IMR-90 (cell line): ENCODE measurements around the gene HLA-F. TPM values are rescaled to one million over a fixed set of nuclear protein-coding genes. Genes with fewer than 3 reads are reported as not detected.

Experiments
- ATAC-seq: fragments of 200-7000 bp; cut with Tn5 transposase; 2 replicates; pipeline ENCODE4 v1.9.1; 2020; ENCODE audit warnings: low read depth, mild to moderate bottlenecking, moderate library complexity
- BruUV-seq: library from RNA; stranded (reverse); fragments of 400-500 nt; replicated peaks from 2 replicates; lab custom pipeline; 2021; lab: Mats Ljungman, UMichigan
- CTCF ChIA-PET: fragments of 300-600 bp; formaldehyde crosslinking; extraction: SDS; loops from one replicate; lab custom pipeline; 2021; ENCODE audit warnings: antibody characterized with exemption; lab: Yijun Ruan, JAX
- POLR2A ChIA-PET: fragments of 300-600 bp; sonication (Branson Sonifier 250); formaldehyde crosslinking; loops from one replicate; lab custom pipeline; 2022; ENCODE audit warnings: antibody characterized with exemption; ENCODE audit not compliant: unreplicated experiment; lab: Charles Lee
- DNase-seq: peaks from one replicate; pipeline ENCODE4 v3.0.0; 2013
- H2AFZ ChIP-seq: replicated peaks from 2 replicates; pipeline ENCODE3; 2013; ENCODE audit warnings: low read length, mild to moderate bottlenecking; ENCODE audit not compliant: poor library complexity
- H2AK5ac ChIP-seq: 2 replicates; pipeline ENCODE4 v1.6.1; 2013; ENCODE audit warnings: low read depth, low read length, inconsistent platforms
- H2AK9ac ChIP-seq: replicated peaks from 2 replicates; pipeline ENCODE3; 2013; ENCODE audit warnings: mild to moderate bottlenecking, low read depth, low read length, moderate library complexity; ENCODE audit not compliant: poor library complexity
- H2BK120ac ChIP-seq: 2 replicates; pipeline ENCODE4 v1.6.1; 2013; ENCODE audit warnings: low read depth, low read length, inconsistent platforms
- H2BK15ac ChIP-seq: 3 replicates; pipeline ENCODE4 v1.6.1; 2013; ENCODE audit warnings: low read depth, low read length, inconsistent platforms
- H2BK20ac ChIP-seq: 2 replicates; pipeline ENCODE4 v1.6.1; 2013; ENCODE audit warnings: low read depth, mild to moderate bottlenecking, inconsistent platforms, low read length, moderate library complexity
- H2BK5ac ChIP-seq: 2 replicates; pipeline ENCODE4 v1.6.1; 2013; ENCODE audit warnings: mild to moderate bottlenecking, low read depth, low read length, inconsistent platforms; ENCODE audit not compliant: poor library complexity, severe bottlenecking
- H3K14ac ChIP-seq: replicated peaks from 2 replicates; pipeline ENCODE4 v1.6.1; 2013; ENCODE audit warnings: low read depth, low read length, inconsistent platforms
- H3K18ac ChIP-seq: 2 replicates; pipeline ENCODE4 v1.6.1; 2013; ENCODE audit warnings: low read depth, low read length, control low read depth
- H3K23ac ChIP-seq: 2 replicates; pipeline ENCODE4 v1.6.1; 2013; ENCODE audit warnings: low read depth, low read length, inconsistent platforms
- H3K27ac ChIP-seq: 2 replicates; pipeline ENCODE4 v1.5.1; 2013; ENCODE audit warnings: mild to moderate bottlenecking, control low read depth, low read length; ENCODE audit not compliant: insufficient read depth
- H3K27me3 ChIP-seq: 2 replicates; pipeline ENCODE4 v1.6.1; 2013; ENCODE audit warnings: low read length; ENCODE audit not compliant: control insufficient read depth, insufficient read depth
- H3K36me3 ChIP-seq: 2 replicates; pipeline ENCODE4 v1.6.1; 2013; ENCODE audit warnings: low read length, mixed read lengths; ENCODE audit not compliant: control insufficient read depth, insufficient read depth
- H3K4ac ChIP-seq: 2 replicates; pipeline ENCODE4 v1.6.1; 2013; ENCODE audit warnings: low read depth, low read length, inconsistent platforms
- H3K4me1 ChIP-seq: 2 replicates; pipeline ENCODE4 v1.6.1; 2013; ENCODE audit warnings: low read length, mixed read lengths; ENCODE audit not compliant: control insufficient read depth, insufficient read depth
- H3K4me2 ChIP-seq: 2 replicates; pipeline ENCODE4 v1.6.1; 2013; ENCODE audit warnings: low read depth, mild to moderate bottlenecking, control low read depth, low read length, moderate library complexity
- H3K4me3 ChIP-seq: 2 replicates; pipeline ENCODE4 v1.5.1; 2013; ENCODE audit warnings: low read depth, mild to moderate bottlenecking, control low read depth, low read length, moderate library complexity; ENCODE audit not compliant: insufficient read depth
- H3K56ac ChIP-seq: 2 replicates; pipeline ENCODE4 v1.6.1; 2013; ENCODE audit warnings: low read length, inconsistent platforms; ENCODE audit not compliant: insufficient read depth; ENCODE audit errors: extremely low read depth
- H3K79me1 ChIP-seq, 2 experiments: 2 replicates each; pipeline ENCODE4 v1.6.1; 2013; ENCODE audit warnings: low read length in 2 of 2, inconsistent platforms in 1 of 2, low read depth in 1 of 2
- H3K9ac ChIP-seq: 2 replicates; pipeline ENCODE4 v1.6.1; 2013; ENCODE audit warnings: low read depth, low read length, control low read depth
- H3K9me1 ChIP-seq: 2 replicates; pipeline ENCODE4 v1.6.1; 2013; ENCODE audit warnings: low read length, inconsistent platforms; ENCODE audit not compliant: insufficient read depth
- H3K9me3 ChIP-seq: 2 replicates; pipeline ENCODE4 v1.6.1; 2013; ENCODE audit warnings: low read length; ENCODE audit not compliant: control insufficient read depth, insufficient read depth
- H4K20me1 ChIP-seq: 2 replicates; pipeline ENCODE4 v1.6.1; 2013; ENCODE audit warnings: low read length, inconsistent platforms; ENCODE audit not compliant: insufficient read depth
- H4K5ac ChIP-seq: 2 replicates; pipeline ENCODE4 v1.6.1; 2013; ENCODE audit warnings: mild to moderate bottlenecking, low read depth, low read length, control low read depth
- H4K8ac ChIP-seq, 2 experiments: 2 replicates each; pipeline ENCODE4 v1.6.1; 2013; ENCODE audit warnings: low read depth in 2 of 2, low read length in 2 of 2, control low read depth in 1 of 2, inconsistent platforms in 1 of 2
- H4K91ac ChIP-seq: 2 replicates; pipeline ENCODE4 v1.6.1; 2013; ENCODE audit warnings: low read depth, low read length, inconsistent platforms; ENCODE audit not compliant: insufficient read depth
- MAFK ChIP-seq: IDR thresholded peaks from 2 replicates; pipeline ENCODE4 v1.6.1; 2012; ENCODE audit warnings: low read depth, low read length, improper control_type of control experiment
- RFX5 ChIP-seq: IDR thresholded peaks from 2 replicates; pipeline ENCODE4 v1.8.0; 2012; ENCODE audit warnings: low read depth, mild to moderate bottlenecking, low read length, moderate library complexity
- WGBS, 2 experiments: methylation state at CpG; one replicate each; pipeline versions ENCODE4 v1.1.5 to v1.1.7; 2013; ENCODE audit warnings: missing lambda C conversion rate in 2 of 2; ENCODE audit not compliant: insufficient read length in 1 of 2; ENCODE audit errors: extremely low coverage in 2 of 2; 5-methylcytosine and 5-hydroxymethylcytosine counted together
- dilution Hi-C: fragments of 300-500 bp; cut with HindIII; formaldehyde crosslinking; loops from one replicate; pipeline ENCODE4 v1.14.3; 2018; ENCODE audit warnings: low sequenced_read_pairs; ENCODE audit not compliant: unreplicated experiment
- in situ Hi-C: fragments of 300-500 bp; cut with MboI; formaldehyde crosslinking; loops from 3 replicates; pipeline ENCODE4 v1.14.3; 2019; ENCODE audit warnings: low sequenced_read_pairs, inconsistent platforms, mixed read lengths
- intact Hi-C: fragments of 100-400 bp; cut with micrococcal nuclease; formaldehyde crosslinking; loops from 2 replicates; pipeline ENCODE4 v1.10.0; 2022
- polyA plus RNA-seq, 3 experiments: library from polyadenylated mRNA; depleted of rRNA; stranded (reverse); fragments of >200 nt; gene quantifications; 2 replicates each; pipeline ENCODE4 v1.2.3, GENCODE V29; 2012; ENCODE audit warnings: low replicate concordance in 1 of 3
- total RNA-seq: library from RNA; depleted of rRNA; stranded (reverse); fragments of >200 nt; gene quantifications from 2 replicates; pipeline ENCODE4 v1.2.3, GENCODE V29; 2012

The HLA-F gene
- total and polyA plus RNA-seq, 2 of the 4 experiments (the other 2 are of a cell fraction): not detected

GRCh38 chr6:29760328-29760727, 37.1 kb downstream of the HLA-F start:
- Histone ChIP-seq H2BK20ac (no peak overlapping the region), H3K27me3 (peaks cover 22% of the 10 kb centered on the region), H2AFZ (no peak overlapping the region), H3K36me3 (no peaks in the 10 kb centered on the region), H2AK9ac (no peak overlapping the region), H4K20me1 (no peaks in the 10 kb centered on the region), H3K9me1 (no peaks in the 10 kb centered on the region), H3K23ac (no peak overlapping the region), H4K5ac (no peak overlapping the region), H2BK5ac (no peak overlapping the region), H3K27ac (no peak overlapping the region), H3K4me1 (no peaks in the 10 kb centered on the region), H3K4ac (no peak overlapping the region), H3K56ac (no peak overlapping the region), H3K9ac (no peak overlapping the region), H3K79me1 (no peaks in the 10 kb centered on the region), H3K9me3 (no peaks in the 10 kb centered on the region), H4K8ac (no peak overlapping the region), H3K4me2 (no peak overlapping the region), H4K91ac (no peak overlapping the region), H2BK15ac (no peak overlapping the region), H2AK5ac (no peak overlapping the region), H3K14ac (no peak overlapping the region), H2BK120ac (no peak overlapping the region), H3K4me3 (no peak overlapping the region), H3K18ac (no peak overlapping the region)
- no CpG with 5 or more reads among the region's 3 CpGs for whole genome bisulfite sequencing, 2 experiments
- TF ChIP-seq MAFK (no peak), RFX5 (no peak)
- intact Hi-C loops (no loop called here), in situ Hi-C loops (no loop called here), dilution Hi-C loops (no loop called here)
- ChIA-PET CTCF (no interaction called here), POLR2A (no interaction called here)
- no peak for DNase-seq
- no peak for ATAC-seq
- no TSS peak for BruUV-seq
